DOHH2 (cell line): ENCODE results near the gene RBM26.

Experiments used
- H3F3A ChIP-seq: fragments of 200-600 bp; sonication (generic), shearing (Covaris generic); 2 replicates; pipeline ENCODE4 v1.6.0; 2016; ENCODE audit warnings: antibody characterized with exemption, mild to moderate bottlenecking; ENCODE audit not compliant: control insufficient read depth, insufficient read depth
- H3K27ac ChIP-seq: fragments of 200-600 bp; sonication (generic); 2 replicates; pipeline ENCODE4 v1.5.1; 2014; ENCODE audit warnings: low read depth, mild to moderate bottlenecking, low read length, moderate library complexity
- H3K27me3 ChIP-seq: fragments of 200-600 bp; sonication (generic); 2 replicates; pipeline ENCODE4 v1.6.1; 2014; ENCODE audit warnings: mild to moderate bottlenecking, low read length, mixed read lengths; ENCODE audit not compliant: control insufficient read depth
- H3K36me3 ChIP-seq: fragments of 200-600 bp; sonication (generic); 2 replicates; pipeline ENCODE4 v1.6.1; 2014; ENCODE audit warnings: mild to moderate bottlenecking, low read length, moderate library complexity, mixed read lengths; ENCODE audit not compliant: control insufficient read depth
- H3K4me1 ChIP-seq: fragments of 200-600 bp; sonication (generic); 2 replicates; pipeline ENCODE4 v1.6.1; 2014; ENCODE audit warnings: mild to moderate bottlenecking, low read length, mixed read lengths; ENCODE audit not compliant: control insufficient read depth
- H3K4me2 ChIP-seq: fragments of 200-600 bp; sonication (generic); 2 replicates; pipeline ENCODE4 v1.6.0; 2014; ENCODE audit warnings: mild to moderate bottlenecking, low read length, moderate library complexity
- H3K4me3 ChIP-seq: fragments of 200-600 bp; sonication (generic); 2 replicates; pipeline ENCODE4 v1.5.1; 2014; ENCODE audit warnings: mild to moderate bottlenecking, low read length, mixed read lengths
- H3K79me2 ChIP-seq: fragments of 200-600 bp; sonication (generic); 2 replicates; pipeline ENCODE4 v1.6.1; 2014; ENCODE audit warnings: mild to moderate bottlenecking, low read length, mixed read lengths; ENCODE audit not compliant: control insufficient read depth
- H3K9me2 ChIP-seq: fragments of 200-600 bp; sonication (generic); replicated peaks from 2 replicates; pipeline ENCODE4 v1.6.1; 2014; ENCODE audit warnings: mild to moderate bottlenecking, low read length, mixed read lengths; ENCODE audit not compliant: control insufficient read depth
- H3K9me3 ChIP-seq: fragments of 200-600 bp; sonication (generic); 2 replicates; pipeline ENCODE4 v1.6.1; 2014; ENCODE audit warnings: antibody characterized with exemption, low read length, mixed read lengths; ENCODE audit not compliant: control insufficient read depth, insufficient read depth
- H4K20me1 ChIP-seq: fragments of 200-600 bp; sonication (generic); 2 replicates; pipeline ENCODE4 v1.6.0; 2014; ENCODE audit warnings: low read depth, mild to moderate bottlenecking, antibody characterized with exemption, low read length, moderate library complexity; ENCODE audit not compliant: control insufficient read depth, insufficient read depth
- EZH2phosphoT487 ChIP-seq: fragments of 200-600 bp; sonication (generic); IDR thresholded peaks from 2 replicates; pipeline ENCODE4 v1.6.1; 2017; ENCODE audit warnings: borderline replicate concordance, mild to moderate bottlenecking, antibody characterized with exemption, low read length, moderate library complexity, mixed read lengths
- TF ChIP-seq, protein P1 (sequence below): fragments of 200-600 bp; sonication (generic); IDR thresholded peaks from one replicate; pipeline ENCODE4 v1.5.1; 2014; ENCODE audit warnings: antibody characterized with exemption, mild to moderate bottlenecking, low read depth, low read length; ENCODE audit not compliant: poor library complexity, severe bottlenecking

Gene RBM26

DNA sequence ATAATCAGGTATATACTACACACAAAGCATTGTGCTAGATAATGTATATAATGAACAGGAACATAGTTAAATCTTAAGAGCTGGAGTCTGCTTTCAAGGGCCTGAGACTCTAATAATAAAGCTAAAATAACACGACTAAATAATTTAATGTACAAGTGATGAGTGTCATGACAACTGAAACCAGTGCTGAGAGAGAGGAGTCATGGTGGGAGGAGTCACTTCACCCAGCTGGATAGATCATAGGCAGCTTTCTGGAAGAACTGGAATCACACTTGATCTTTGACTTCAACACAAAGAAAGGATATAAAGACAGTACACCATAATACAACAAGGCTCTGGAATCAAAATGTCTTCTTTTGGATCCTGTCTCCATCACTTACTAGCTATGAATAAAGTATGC is 7.1 kb downstream of the RBM26 start:
- no peaks in the 10 kb centered on the region for H3K9me2 ChIP-seq
- no peak for TF ChIP-seq EZH2phosphoT487
- TF ChIP-seq, protein P1, sequence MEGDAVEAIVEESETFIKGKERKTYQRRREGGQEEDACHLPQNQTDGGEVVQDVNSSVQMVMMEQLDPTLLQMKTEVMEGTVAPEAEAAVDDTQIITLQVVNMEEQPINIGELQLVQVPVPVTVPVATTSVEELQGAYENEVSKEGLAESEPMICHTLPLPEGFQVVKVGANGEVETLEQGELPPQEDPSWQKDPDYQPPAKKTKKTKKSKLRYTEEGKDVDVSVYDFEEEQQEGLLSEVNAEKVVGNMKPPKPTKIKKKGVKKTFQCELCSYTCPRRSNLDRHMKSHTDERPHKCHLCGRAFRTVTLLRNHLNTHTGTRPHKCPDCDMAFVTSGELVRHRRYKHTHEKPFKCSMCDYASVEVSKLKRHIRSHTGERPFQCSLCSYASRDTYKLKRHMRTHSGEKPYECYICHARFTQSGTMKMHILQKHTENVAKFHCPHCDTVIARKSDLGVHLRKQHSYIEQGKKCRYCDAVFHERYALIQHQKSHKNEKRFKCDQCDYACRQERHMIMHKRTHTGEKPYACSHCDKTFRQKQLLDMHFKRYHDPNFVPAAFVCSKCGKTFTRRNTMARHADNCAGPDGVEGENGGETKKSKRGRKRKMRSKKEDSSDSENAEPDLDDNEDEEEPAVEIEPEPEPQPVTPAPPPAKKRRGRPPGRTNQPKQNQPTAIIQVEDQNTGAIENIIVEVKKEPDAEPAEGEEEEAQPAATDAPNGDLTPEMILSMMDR, result no peak
- H3K36me3 ChIP-seq, result peaks cover 95% of the 10 kb centered on the region
- no peak overlapping the region for H3K27ac ChIP-seq
- peaks cover 16% of the 10 kb centered on the region for H3F3A ChIP-seq
- peaks cover 53% of the 10 kb centered on the region for H3K4me1 ChIP-seq
- H3K79me2 ChIP-seq, result peaks cover 100% of the 10 kb centered on the region
- peaks cover 11% of the 10 kb centered on the region; the same call in 1 of the 2 replicates for H3K9me3 ChIP-seq
- no peaks in the 10 kb centered on the region for H3K27me3 ChIP-seq
- no peak overlapping the region for H3K4me2 ChIP-seq
- peaks cover 7% of the 10 kb centered on the region; the same call in 1 of the 2 replicates for H4K20me1 ChIP-seq
- no peak overlapping the region for H3K4me3 ChIP-seq

DNA sequence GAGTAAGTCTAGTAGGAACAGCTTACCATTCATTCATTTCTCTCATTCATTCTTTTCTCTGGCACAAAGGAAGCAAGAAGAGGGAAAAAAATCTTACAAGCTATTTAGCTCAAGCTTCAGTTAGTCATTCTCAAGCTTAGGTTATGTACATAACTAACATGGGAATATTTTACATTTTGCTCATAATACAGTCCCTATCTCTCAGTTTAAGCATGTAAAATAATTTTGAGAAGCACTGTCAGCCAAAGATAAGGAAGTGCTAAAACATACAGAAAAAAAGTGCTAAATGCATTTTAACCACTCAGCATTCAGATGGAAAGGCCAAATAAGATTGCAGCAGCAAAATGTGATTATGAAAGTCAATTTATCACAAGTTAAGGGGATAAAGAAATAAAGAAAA is 7.9 kb downstream of the RBM26 start:
- H3K4me2 ChIP-seq, result no peak overlapping the region

DNA sequence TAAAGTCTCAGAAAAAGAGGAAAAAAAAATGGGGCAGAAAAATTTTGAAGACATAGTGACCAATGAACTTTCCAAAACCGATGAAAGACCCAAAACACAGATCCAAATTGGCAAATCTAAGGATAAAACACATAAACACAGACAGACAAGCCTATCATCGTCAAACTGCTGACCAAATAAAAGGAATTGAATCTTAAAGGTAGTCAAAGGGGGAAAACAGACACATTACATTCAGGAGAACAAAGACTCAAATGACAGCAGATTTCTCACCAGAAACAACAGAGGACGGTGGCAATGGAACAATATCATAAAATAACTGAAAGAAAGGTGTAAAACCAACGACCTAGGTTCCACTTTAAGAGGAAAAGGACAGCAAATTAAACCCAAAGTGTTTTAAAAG is 10.2 kb downstream of the RBM26 start:
- H3K4me3 ChIP-seq, result no peak overlapping the region
- peaks cover 25% of the 10 kb centered on the region for H3F3A ChIP-seq
- no peak overlapping the region for H3K4me2 ChIP-seq
- H3K27me3 ChIP-seq, result no peaks in the 10 kb centered on the region
- H3K9me3 ChIP-seq, result peaks cover 11% of the 10 kb centered on the region; the same call in 1 of the 2 replicates
- peaks cover 44% of the 10 kb centered on the region for H3K4me1 ChIP-seq
- TF ChIP-seq, protein P1, result no peak
- TF ChIP-seq EZH2phosphoT487, result no peak
- H3K27ac ChIP-seq, result no peak overlapping the region
- peaks cover 11% of the 10 kb centered on the region for H4K20me1 ChIP-seq
- H3K79me2 ChIP-seq, result peaks cover 94% of the 10 kb centered on the region
- no peaks in the 10 kb centered on the region for H3K9me2 ChIP-seq
- H3K36me3 ChIP-seq, result peaks cover 83% of the 10 kb centered on the region

More for the DNA sequence above, 7.9 kb downstream of the RBM26 start:
- no peaks in the 10 kb centered on the region for H3K9me2 ChIP-seq
- H3K4me1 ChIP-seq, result peaks cover 53% of the 10 kb centered on the region
- peaks cover 20% of the 10 kb centered on the region for H3F3A ChIP-seq
- no peak overlapping the region for H3K27ac ChIP-seq
- H3K9me3 ChIP-seq, result peaks cover 11% of the 10 kb centered on the region; the same call in 1 of the 2 replicates
- H3K79me2 ChIP-seq, result peaks cover 100% of the 10 kb centered on the region
- H3K4me3 ChIP-seq, result no peak overlapping the region
- no peaks in the 10 kb centered on the region for H3K27me3 ChIP-seq
- H4K20me1 ChIP-seq, result peaks cover 7% of the 10 kb centered on the region; the same call in 1 of the 2 replicates
- H3K36me3 ChIP-seq, result peaks cover 94% of the 10 kb centered on the region
- TF ChIP-seq EZH2phosphoT487, result no peak
- TF ChIP-seq, protein P1, result no peak
